Activated CD4-positive, CD25-positive, alpha-beta regulatory T cell treated with anti-CD3 and anti-CD28 coated beads, Interleukin-2, amount 50 U/mL, for 16 hours (primary cell): ENCODE measurements around the gene IL18RAP.

ENCODE experiments used
- DNase-seq: peaks from one replicate; pipeline ENCODE4 v3.0.0-alpha.2; 2020; ENCODE audit warnings: low read depth, low spot score

Gene IL18RAP

GRCh38 chr2:102421890-102422759 lies 835 bp upstream of the IL18RAP start:
- DNase-seq, result no peak

DNA sequence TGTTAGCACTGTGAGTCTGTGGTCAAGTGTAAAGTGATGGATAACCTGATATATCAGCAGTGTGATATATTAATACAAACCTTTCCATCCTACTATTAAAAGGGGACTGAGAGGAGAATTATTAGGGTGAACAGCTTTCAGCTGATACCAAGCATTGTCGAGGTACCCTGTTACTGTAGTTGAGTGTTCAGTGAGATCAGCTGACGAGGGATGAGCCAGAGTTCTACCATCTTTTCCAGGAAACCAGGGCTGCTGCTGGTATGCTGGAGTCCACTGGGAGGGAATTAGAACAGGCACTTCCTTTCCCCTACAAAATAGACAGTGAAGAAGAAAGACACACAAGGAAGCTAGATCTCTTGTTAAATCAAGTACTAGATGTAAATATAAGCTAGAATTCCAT lies 408 bp downstream of the IL18RAP start:
- no peak for DNase-seq

DNA sequence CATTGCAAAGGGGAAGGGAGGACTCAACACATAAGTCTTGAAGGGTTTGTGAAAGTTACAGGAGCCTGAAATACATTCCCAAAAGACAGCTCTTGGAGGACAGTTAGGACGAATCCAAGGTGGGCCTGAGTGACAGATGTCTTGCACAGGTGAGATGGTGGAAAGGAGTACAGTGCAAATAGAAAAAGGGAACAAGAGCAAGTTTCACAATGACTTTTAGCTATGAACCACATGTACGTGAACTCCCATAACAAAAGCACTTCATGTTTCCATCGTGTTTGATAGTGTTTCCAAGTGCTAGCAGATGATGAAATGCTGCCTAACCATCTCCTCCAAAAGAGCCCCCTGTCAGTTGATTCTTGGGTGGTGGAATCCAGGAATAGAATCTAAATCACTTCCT lies 1.8 kb downstream of the IL18RAP start:
- DNase-seq, result no peak

- DNase-seq, result no peak
These were observed 2.6 kb downstream of the IL18RAP start for GRCh38 chr2:102425441-102426132.

DNA sequence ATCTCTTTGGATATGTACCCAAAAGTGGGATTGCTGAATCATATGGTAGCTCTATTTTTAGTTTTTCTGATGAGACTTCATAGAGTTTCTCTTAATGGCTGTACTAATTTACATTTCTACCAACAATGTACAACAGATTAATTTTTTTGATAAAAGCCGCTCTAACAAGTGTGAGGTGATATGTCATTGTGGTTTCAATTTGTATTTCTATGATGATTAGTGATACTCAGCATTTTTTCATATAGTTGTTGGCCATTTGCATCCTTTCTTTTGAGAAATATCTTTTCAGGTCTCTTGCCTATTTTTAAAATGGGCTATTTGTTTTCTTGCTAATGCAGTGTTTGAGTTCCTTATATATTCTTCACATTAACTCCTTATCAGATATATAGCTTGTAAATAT lies 4.3 kb downstream of the IL18RAP start:
- no peak for DNase-seq

DNA sequence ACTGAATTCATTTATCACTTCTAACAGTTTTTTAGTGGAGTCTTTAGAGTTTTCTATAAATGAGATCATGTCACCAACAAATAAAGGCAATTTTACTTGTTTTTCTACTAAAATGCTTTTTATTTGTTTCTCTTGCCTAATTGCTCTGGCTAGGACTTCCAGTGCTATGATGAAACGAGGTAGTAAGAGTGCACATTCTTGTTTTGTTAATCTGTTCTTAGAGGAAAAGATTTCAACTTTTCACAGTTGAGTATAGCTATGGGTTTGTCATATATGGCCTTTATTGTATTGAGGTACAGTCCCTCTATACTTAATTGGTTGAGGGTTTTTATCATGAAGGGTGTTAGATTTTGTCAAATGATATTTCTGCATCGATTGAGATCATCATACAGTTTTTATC lies 5.6 kb downstream of the IL18RAP start:
- no peak for DNase-seq

DNA sequence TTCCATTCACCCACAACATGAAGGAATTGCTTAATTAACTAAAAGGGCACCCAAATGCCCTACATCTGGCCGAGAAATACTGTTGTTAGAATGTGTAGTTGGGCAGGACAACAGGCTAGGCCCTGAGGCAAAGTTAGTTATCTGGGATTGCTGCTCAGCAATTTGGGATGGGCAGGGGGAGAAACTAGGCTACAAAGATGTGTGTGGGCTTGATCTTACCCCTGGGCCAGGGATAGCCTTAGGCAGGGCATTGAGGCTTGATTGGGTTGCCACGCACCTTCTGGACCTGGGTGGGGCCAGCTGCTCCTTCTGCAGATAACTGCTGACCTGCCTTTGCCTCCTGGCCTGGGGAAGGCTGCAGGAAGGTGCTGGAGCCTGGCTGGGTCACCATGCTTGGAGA lies 9.4 kb downstream of the IL18RAP start:
- no peak for DNase-seq

DNA sequence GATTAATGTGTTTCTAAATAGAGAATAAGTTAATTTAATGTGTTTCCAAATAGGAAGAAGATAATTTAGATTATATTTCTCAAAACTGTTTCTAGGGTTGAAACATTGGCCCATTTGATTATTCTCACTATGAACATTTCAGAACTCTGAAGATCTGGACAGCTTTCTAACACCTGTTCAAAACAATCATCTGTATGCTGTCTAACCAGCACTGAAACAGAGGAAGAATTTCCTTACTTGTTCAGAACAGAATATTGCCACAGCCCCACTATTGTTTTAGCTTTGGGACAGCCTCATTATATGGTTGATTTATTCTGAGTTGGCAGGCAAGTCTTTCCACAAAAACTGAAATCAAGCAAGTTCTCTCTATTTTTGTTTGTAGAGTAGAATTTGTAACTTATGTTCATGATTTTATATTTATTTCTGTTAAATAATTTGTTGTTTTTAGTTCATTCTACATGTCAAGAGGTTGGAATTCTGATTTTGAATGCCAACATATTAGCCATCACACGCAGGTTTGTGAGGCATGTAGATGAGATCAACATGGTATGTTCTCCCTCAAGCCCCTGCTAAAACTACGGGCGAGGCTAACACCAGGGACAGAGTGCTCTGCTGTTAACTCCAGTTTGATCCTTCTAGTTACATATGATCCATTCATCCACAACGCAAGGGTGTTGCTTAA lies 11.2 kb downstream of the IL18RAP start:
- DNase-seq, result no peak

DNA sequence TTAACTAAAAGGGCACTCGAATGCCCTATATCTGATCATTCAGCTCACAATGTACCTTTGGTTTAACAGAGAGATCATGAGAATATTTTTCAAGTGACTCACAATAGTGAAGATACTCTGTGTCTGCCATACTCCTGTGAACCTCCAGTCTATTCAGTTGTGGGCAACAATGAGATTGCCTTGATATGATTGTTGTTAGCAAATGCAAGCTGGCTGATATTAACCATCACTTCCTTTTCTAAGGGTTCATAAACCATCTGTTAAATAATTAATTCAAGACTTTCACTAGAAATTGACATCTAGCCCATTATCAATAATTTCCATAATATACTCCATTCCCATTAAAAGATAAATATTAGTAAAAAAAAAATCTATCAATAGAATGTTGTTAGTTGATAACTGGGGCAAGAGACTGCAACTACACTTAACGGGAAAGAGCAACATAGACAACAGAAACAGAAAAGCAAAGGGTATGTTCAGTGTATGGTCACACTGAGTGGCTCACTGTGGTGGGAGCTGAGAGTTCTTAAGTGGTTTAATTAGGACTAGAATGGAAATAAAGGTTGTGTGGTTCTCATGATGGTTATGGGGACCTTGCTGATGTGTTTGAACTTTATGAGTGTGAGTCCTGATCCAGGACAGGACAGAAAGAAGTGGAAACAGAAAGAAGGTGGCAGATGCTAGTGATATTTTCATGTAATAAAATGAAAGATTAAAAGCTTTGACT lies 11.9 kb downstream of the IL18RAP start:
- DNase-seq, result no peak

DNA sequence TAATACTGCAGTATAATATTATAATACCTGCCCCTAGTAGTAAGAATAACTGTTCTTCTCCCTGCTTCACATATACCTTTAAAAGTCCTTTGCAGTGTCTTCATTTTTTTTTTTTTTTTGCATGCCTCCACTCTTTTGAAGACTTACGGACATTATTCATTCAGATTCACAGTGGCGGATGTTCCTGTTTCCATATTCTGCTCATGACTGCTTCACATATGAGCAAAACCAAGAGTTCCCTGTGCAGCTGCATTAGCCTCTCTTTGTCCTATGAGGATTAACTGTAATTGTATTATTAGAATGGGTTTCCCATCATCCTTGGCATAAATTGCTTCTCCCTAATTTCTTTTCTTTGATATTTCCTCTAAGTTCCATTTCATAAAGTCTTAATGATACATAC lies 12.8 kb downstream of the IL18RAP start:
- DNase-seq, result no peak

GRCh38 chr2:102436323-102436722 lies 13.4 kb downstream of the IL18RAP start:
- DNase-seq, result no peak

DNA sequence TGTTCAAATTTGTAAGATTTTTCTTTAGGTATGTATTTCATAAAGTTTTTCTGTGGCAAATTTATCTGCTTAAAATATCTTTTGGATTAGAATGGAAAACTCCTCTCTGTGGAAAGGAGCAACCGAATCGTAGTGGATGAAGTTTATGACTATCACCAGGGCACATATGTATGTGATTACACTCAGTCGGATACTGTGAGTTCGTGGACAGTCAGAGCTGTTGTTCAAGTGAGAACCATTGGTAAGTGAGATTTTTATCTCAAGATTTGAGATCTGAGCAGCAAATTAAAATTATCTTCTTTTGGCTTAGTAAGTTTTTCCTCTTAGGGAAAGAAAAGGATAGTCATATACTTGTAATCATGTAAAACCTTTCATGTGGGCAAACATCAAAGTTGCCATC lies 14.2 kb downstream of the IL18RAP start:
- DNase-seq, result no peak

DNA sequence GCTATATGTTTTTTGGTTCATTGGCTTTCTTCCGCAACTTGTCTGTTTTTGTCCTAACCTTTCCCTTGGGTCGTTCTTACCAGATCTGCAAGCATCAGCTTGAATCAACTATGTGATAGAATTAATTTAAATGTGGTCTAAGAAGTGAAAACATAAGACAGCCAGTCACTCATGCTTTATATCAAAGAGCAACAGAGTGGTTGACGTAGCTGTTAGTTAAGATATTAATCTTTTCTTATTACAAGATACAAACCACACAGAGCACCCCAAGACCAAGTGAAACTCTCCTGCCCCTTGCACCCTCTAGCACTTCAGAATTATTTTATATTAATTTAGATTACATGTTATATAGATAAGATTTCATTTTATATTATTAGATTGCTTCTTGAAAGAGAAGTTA lies 15.2 kb downstream of the IL18RAP start:
- DNase-seq, result no peak

GRCh38 chr2:102438578-102438977 lies 15.6 kb downstream of the IL18RAP start:
- DNase-seq, result no peak

DNA sequence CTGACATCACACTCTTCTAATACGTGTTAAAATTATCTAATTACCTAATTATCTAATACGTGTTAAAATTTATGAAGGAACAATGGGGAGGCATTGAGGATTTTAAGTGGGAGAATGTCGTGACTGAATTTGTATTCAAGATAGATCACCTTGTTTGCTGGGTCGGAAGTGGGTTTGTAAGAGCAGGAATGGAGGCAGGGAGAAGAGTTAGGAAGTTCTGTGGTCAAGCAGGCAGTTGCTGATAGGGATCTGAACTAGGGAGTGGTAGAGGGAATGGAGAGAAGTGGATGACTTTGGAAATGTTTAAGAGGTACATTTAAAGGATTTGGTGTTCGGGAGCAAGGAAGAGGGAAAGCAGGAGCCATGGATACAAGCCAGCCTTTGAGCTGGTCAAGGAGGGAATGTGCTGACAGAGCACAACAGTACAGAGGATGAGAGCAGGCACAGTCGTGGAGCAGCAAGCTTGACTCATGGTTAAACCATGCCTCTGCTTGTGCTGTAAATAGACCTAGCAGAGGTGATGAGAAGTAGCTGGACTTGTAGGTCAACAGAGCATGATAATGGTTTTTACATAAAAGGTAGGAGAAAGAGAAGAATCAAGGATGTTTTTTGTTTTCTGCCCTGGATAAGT lies 16.2 kb downstream of the IL18RAP start:
- no peak for DNase-seq

DNA sequence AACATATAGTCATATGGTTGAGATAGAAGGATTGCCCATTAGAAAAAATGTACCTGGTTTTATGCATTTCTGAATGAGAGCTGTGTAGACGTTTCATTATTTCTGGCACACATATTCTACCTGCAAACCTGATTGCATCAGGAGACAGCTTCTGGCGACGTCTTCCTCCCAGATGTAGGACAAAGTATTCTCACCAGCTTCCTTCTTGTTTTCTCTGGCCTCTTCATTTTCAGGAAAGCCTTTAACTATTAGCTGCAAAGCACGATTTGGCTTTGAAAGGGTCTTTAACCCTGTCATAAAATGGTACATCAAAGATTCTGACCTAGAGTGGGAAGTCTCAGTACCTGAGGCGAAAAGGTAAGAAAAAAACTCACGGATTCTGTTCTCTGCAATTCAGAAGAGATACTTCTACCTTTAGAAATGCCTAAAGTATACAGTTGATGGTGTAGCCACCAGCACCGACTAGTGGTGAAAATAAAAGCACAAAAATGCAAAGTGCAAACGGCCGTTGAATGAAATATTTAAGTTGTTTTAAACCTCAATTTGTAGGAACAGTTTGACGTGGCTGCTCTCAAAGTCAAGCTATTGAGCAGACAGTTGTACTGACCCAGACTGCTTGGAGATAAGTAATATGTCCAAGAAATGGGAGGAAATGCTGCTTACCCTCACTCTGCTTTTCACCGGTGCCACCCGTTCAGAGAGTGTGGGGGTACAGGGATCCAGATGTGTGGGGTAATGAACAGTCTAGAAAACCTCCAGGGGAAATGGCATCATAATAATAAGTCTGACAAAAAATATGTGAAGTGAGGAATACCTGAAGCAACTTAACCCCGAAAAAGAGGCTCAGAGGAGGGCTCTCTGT lies 20.2 kb downstream of the IL18RAP start:
- DNase-seq, result peak; percentile 15

DNA sequence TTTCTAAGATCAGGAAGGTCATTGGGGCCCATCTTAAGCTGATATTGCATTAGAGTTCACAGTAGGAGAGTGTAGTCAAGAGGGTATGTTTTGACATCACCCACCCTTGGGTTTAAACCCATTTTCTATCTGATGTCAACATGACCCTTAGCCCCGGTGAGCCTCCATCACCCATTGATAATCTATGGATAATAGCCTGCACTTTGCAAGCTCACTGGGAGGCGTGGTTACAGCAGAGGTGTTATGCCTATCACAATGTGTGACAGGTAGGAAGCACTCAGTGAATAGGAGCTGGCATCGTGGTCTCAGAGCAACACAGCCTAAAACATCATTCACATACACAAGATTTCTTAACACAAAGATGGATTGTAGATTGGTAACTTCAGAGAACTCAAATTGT lies 21.3 kb downstream of the IL18RAP start:
- DNase-seq, result no peak

DNA sequence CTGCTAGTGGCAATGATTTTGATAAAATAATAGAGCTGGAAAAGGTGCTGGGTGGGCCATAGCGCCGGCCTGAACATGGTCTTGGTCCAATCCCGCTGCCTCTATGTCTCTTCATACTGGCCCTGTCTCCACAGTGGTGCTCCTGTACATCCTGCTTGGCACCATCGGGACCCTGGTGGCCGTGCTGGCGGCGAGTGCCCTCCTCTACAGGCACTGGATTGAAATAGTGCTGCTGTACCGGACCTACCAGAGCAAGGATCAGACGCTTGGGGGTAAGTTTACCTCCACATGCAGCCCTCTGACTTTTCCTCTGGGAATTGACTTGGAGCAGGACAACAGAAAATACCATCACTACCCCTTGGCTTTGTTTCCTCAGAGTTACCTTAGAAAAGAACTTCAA lies 24.0 kb downstream of the IL18RAP start:
- DNase-seq, result no peak

DNA sequence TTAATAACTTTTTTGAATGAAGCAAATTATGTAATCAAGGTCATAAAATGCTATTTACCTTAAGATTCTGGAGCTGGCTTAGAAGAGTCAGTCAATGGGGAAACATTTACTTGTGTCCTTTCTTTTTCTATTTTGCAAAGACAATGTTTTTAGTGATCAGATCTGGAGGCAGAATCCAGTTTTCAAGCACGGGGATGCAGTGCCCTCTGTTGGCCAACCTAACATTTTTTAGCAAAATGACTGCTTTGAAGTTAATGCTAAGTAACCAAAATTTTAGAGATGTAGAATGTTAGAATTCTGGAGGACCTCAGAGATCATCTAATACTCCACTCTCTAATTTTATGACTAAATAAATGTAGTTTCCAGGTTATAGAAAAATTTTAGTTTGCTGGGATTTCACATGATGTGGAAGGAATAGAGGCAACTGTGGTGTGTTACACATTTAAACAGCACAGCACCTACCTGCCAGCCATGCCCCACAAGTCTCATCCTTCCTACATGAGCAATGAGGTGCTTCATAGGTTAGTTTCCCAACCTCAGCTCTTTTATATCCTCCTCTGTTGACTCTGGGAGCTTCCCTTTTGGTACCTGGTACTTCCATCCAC lies 26.5 kb downstream of the IL18RAP start:
- DNase-seq, result peak; percentile 24

DNA sequence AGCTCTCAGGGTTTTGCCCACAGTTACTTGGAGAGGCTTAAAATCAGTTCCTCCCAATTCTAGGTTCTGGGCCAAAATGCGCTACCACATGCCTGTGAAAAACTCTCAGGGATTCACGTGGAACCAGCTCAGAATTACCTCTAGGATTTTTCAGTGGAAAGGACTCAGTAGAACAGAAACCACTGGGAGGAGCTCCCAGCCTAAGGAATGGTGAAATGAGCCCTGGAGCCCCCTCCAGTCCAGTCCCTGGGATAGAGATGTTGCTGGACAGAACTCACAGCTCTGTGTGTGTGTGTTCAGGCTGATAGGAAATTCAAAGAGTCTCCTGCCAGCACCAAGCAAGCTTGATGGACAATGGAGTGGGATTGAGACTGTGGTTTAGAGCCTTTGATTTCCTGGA lies 29.0 kb downstream of the IL18RAP start:
- no peak for DNase-seq
